BLaER1 treated with 17β-estradiol and CSF1 and Interleukin-3, amounts not matched to agents 10 nM and 100 nM (cell line): ENCODE measurements around the gene SFMBT2.

Experiments used
- H3K27ac ChIP-seq, 11 experiments: shearing (Covaris generic); formaldehyde crosslinking; 2 replicates each; pipeline ENCODE4 v1.8.1; 2022
- H3K27me3 ChIP-seq, 11 experiments: shearing (Covaris generic); formaldehyde crosslinking; 2 replicates each; pipeline ENCODE4 v1.8.1; 2022
- H3K36me3 ChIP-seq, 11 experiments: shearing (Covaris generic); formaldehyde crosslinking; 2 replicates each; pipeline ENCODE4 v1.8.1; 2022
- H3K4me1 ChIP-seq, 10 experiments: shearing (Covaris generic); formaldehyde crosslinking; 2 replicates each; pipeline ENCODE4 v1.8.1; 2022
- H3K4me2 ChIP-seq, 11 experiments: shearing (Covaris generic); formaldehyde crosslinking; 2 replicates each; pipeline ENCODE4 v1.8.1; 2022
- H3K4me3 ChIP-seq, 10 experiments: shearing (Covaris generic); formaldehyde crosslinking; 2 replicates each; pipeline ENCODE4 v1.8.1; 2022
- H3K9ac ChIP-seq, 11 experiments: shearing (Covaris generic); formaldehyde crosslinking; 2 replicates each; pipeline ENCODE4 v1.8.1; 2022
- H3K9me3 ChIP-seq, 11 experiments: shearing (Covaris generic); formaldehyde crosslinking; replicated peaks in 1 of 11; 2 replicates each; pipeline ENCODE4 v1.8.1; 2022
- H4K20me1 ChIP-seq, 11 experiments: shearing (Covaris generic); formaldehyde crosslinking; 2 replicates each; pipeline ENCODE4 v1.8.1; 2022
- Cebpa-rat ChIP-seq, 11 experiments: shearing (Covaris generic); IDR thresholded peaks; 2 replicates each; pipeline ENCODE4 v1.8.1; 2022

SFMBT2 gene

DNA sequence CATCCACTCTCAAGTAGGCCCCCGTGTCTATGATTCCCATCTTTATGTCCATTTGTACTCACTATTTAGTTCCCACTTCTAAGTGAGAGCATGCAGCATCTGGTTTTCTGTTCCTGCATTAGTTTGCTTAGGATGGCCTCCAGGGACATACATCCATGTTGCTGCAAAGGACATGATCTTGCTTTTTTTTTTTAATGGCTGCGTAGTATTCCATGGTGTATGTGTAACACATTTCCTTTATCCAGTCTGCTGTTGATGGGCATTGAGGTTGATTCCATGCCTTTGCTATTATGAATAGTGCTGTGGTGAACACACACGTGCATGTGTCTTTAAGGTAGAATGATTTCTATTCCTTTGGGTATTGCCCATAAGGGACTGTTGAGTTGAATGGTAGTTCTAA lies 67.8 kb downstream of the SFMBT2 start:
- no peak overlapping the region for H3K4me3 ChIP-seq
- no peak for TF ChIP-seq Cebpa-rat (IDR thresholded peaks at IDR 0.05)
- H3K27me3 ChIP-seq = no peaks in the 10 kb centered on the region
- H3K4me1 ChIP-seq = peaks cover 3 to 20% (median 7%) of the 10 kb centered on the region in 10 experiments
- H3K9me3 ChIP-seq = peaks cover 28 to 78% (median 65%) of the 10 kb centered on the region in 11 experiments
- no peak overlapping the region for H3K9ac ChIP-seq
- H3K27ac ChIP-seq = no peak overlapping the region
- H3K36me3 ChIP-seq = peaks cover 16 to 100% (median 94%) of the 10 kb centered on the region in 11 experiments; a peak in 21 of 22 replicates
- no peak overlapping the region for H3K4me2 ChIP-seq
- peaks cover 0 to 16% (median 0%) of the 10 kb centered on the region in 11 experiments; a peak in 3 of 22 replicates for H4K20me1 ChIP-seq

DNA sequence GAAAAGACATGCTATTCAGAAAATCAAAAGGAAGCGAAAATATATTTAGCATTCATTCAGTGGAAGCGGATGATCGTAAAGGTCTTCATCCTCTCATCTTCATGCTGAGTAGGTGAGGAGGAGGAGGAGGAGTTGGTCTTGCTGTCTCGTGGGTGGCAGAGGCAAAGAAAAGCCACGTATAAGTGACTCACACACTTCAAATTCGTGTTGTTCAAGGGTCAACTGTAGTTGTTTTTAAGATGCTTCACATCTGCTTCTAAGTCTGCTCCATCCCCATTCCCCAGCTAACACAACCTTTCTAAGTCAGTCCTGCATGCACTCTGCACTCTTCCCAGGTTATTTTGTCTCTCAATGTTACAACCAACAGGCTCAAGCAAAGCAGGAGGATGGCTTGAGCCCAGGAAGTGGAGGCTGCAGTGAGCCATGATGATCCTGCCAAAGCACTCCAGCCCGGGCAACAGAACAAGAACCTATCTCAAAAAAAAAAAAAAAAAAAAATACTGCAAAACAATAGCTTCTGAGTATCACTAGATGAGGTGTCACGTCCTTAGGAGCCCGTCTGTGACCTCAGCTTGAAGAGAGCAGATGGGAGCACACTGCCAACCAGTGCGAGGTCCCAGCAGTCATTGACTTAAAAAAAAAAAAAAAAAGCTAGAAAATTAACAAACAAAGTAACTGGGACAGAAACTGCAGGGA lies 70.5 kb downstream of the SFMBT2 start:
- Histone ChIP-seq H3K27me3 (no peaks in the 10 kb centered on the region), H3K4me2 (peak overlapping the region in 4 of 11 experiments; percentile 2 to 22 (median 11); a peak in 3 of 22 replicates), H3K36me3 (peaks cover 16 to 98% (median 89%) of the 10 kb centered on the region in 11 experiments; a peak in 21 of 22 replicates), H4K20me1 (peaks cover 0 to 19% (median 0%) of the 10 kb centered on the region in 11 experiments; a peak in 4 of 22 replicates), H3K4me3 (no peak overlapping the region), H3K9ac (no peak overlapping the region), H3K27ac (peak overlapping the region in 1 of 11 experiments; percentile 23; a peak in 1 of 22 replicates), H3K9me3 (peaks cover 28 to 59% (median 49%) of the 10 kb centered on the region in 11 experiments), H3K4me1 (peaks cover 15 to 40% (median 25%) of the 10 kb centered on the region in 10 experiments)
- no peak for TF ChIP-seq Cebpa-rat (IDR thresholded peaks at IDR 0.05)

DNA sequence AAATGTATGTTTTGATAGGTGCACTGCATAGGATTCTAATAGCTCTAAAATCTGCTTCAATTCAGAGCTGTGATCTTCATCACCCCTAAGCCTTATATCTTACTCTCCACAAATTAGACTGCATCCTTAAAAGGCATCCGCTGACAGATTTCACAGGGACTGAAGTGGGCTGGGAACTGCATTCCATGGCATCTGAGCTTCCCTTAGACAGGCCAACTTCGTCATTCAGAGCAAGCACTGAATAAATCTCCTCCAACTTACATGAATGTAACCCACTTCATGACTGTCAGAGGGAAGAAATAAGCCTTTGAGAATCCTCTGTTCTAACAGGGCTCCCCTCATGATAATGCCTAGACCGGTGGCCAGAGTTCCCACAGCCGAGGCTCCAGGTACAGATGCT lies 71.3 kb downstream of the SFMBT2 start:
- H3K36me3 ChIP-seq = peaks cover 16 to 98% (median 90%) of the 10 kb centered on the region in 11 experiments; a peak in 21 of 22 replicates
- no peak overlapping the region for H3K4me2 ChIP-seq
- no peak overlapping the region; a peak in 1 of 22 replicates for H3K27ac ChIP-seq
- TF ChIP-seq Cebpa-rat (IDR thresholded peaks at IDR 0.05) = no peak
- H3K4me3 ChIP-seq = no peak overlapping the region
- no peaks in the 10 kb centered on the region for H3K27me3 ChIP-seq
- peaks cover 15 to 40% (median 25%) of the 10 kb centered on the region in 10 experiments for H3K4me1 ChIP-seq
- H3K9ac ChIP-seq = no peak overlapping the region
- H4K20me1 ChIP-seq = peaks cover 0 to 27% (median 2%) of the 10 kb centered on the region in 11 experiments; a peak in 5 of 22 replicates
- peaks cover 24 to 55% (median 44%) of the 10 kb centered on the region in 11 experiments for H3K9me3 ChIP-seq

DNA sequence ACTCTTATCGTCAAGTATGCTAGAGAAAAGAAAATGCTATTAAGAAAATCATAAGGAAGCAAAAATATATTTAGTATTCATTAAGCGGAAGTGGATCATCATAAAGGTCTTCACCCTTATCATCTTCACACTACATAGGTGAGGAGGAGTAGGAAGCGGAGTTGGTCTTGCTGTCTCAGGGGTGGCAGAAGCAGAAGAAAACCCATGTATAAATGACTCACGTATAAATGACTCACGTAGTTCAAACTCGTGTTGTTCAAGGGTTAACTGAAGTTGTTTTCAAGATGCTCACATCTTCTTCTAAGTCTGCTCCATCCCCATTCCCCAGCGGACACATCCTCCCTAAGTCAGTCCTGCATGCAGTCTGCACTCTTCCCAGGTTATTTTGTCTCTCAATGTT lies 72.4 kb downstream of the SFMBT2 start:
- Histone ChIP-seq H3K9ac (no peak overlapping the region), H3K4me1 (peaks cover 15 to 40% (median 25%) of the 10 kb centered on the region in 10 experiments), H3K36me3 (peaks cover 10 to 97% (median 90%) of the 10 kb centered on the region in 11 experiments; a peak in 21 of 22 replicates), H3K27me3 (no peaks in the 10 kb centered on the region), H3K9me3 (peaks cover 14 to 54% (median 41%) of the 10 kb centered on the region in 11 experiments), H3K27ac (peak overlapping the region in 1 of 11 experiments; percentile 56; a peak in 2 of 22 replicates), H3K4me3 (0 out of 20 replicates have a peak overlapping the region, but pooled peaks of 1 of the 10 experiments have one; percentile 12), H4K20me1 (peaks cover 0 to 34% (median 8%) of the 10 kb centered on the region in 11 experiments; a peak in 7 of 22 replicates), H3K4me2 (peak overlapping the region in 4 of 11 experiments; percentile 65 to 82 (median 70); a peak in 5 of 22 replicates)
- no peak for TF ChIP-seq Cebpa-rat (IDR thresholded peaks at IDR 0.05)

DNA sequence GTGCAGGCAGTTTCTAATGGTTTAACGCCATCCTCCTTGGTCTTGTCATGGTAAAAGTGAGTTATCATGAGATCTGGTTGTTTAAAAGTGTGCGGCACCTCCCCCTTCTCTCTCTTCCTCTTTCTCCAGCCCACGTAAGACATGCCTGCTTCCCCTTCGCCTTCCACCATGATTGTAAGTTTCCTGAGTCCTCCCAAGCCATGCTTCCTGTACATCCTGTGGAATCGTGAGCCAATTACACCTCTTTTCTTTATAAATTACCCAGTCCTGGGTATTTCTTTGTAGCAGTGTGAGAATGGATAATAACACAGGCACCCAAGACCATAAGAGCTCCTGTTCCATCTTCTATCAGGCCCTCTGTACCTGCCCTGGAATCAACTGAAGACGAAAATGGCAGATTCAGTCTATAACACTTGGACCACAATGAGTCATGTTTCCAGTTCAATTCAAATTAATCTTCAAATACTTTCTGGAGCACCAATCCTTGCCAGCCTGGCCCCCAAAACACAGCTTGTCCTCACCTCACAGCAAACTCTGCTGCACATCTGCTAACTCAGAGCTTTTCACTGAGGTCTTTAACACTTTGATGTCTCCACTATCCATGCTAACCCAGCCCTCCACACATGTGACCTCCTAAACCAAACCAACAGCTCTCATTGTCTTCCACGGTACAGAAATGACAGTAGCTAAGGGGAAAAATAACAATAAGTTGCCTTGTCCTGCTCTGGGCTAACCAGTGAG lies 73.2 kb downstream of the SFMBT2 start:
- peak overlapping the region; percentile 3 to 82 (median 65) for H3K4me2 ChIP-seq
- peaks cover 1 to 97% (median 90%) of the 10 kb centered on the region in 11 experiments; a peak in 19 of 22 replicates for H3K36me3 ChIP-seq
- H3K4me1 ChIP-seq = peaks cover 15 to 40% (median 25%) of the 10 kb centered on the region in 10 experiments
- H4K20me1 ChIP-seq = peaks cover 0 to 37% (median 8%) of the 10 kb centered on the region in 11 experiments; a peak in 7 of 22 replicates
- no peak for TF ChIP-seq Cebpa-rat (IDR thresholded peaks at IDR 0.05)
- H3K27me3 ChIP-seq = no peaks in the 10 kb centered on the region
- no peak overlapping the region; a peak in 1 of 20 replicates for H3K4me3 ChIP-seq
- 0 out of 22 replicates have a peak overlapping the region, but pooled peaks of 1 of the 11 experiments have one; percentile 15 for H3K9ac ChIP-seq
- H3K27ac ChIP-seq = peak overlapping the region in 9 of 11 experiments; percentile 0 to 66 (median 53); a peak in 15 of 22 replicates
- H3K9me3 ChIP-seq = peaks cover 5 to 56% (median 38%) of the 10 kb centered on the region in 11 experiments; a peak in 21 of 22 replicates

DNA sequence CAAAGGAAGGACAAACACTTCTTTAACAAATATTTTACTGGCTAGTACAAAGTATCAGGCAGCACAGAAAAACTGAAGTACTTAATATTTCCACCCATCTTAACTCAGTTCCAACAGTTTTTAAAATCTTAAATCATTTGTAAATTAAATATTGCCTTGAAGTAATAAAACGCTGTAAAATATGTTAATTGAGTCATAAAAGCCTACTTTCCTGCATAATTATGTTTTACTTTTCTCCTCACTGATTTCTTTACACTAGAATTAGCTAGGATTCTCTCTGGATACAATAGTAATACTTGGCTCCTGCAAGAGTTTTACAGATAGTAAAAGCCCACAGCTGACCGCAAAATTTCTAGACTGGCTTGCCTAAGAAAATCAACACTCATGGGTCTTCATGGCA lies 74.9 kb downstream of the SFMBT2 start:
- Histone ChIP-seq H3K27ac (no peak overlapping the region), H3K9me3 (peaks cover 6 to 70% (median 52%) of the 10 kb centered on the region in 11 experiments; a peak in 21 of 22 replicates), H3K36me3 (peaks cover 0 to 98% (median 93%) of the 10 kb centered on the region in 11 experiments; a peak in 19 of 22 replicates), H3K4me1 (peaks cover 15 to 40% (median 25%) of the 10 kb centered on the region in 10 experiments), H3K4me2 (peak overlapping the region in 1 of 11 experiments; percentile 65; a peak in 1 of 22 replicates), H3K4me3 (no peak overlapping the region), H3K27me3 (no peaks in the 10 kb centered on the region), H4K20me1 (peaks cover 0 to 48% (median 11%) of the 10 kb centered on the region in 11 experiments; a peak in 9 of 22 replicates), H3K9ac (no peak overlapping the region)
- no peak for TF ChIP-seq Cebpa-rat (IDR thresholded peaks at IDR 0.05)

DNA sequence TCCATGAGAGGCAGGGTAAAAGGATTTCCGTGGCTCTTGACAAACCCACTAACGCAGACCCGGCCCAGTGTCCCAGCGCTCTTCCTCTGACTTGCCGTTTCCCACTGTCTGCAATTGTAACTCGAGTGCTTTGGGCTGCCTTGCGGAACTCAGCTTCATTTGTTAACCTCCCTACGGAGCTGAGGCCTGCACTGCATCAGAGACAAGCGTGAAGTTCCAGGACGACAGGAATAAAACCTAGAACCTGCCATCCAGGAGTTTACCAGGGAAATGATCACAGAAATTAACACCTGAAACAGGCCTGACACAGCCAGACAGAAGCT lies 76.2 kb downstream of the SFMBT2 start:
- no peak for TF ChIP-seq Cebpa-rat (IDR thresholded peaks at IDR 0.05)
- peaks cover 0 to 39% (median 11%) of the 10 kb centered on the region in 11 experiments; a peak in 9 of 22 replicates for H4K20me1 ChIP-seq
- no peak overlapping the region for H3K4me2 ChIP-seq
- H3K27me3 ChIP-seq = no peaks in the 10 kb centered on the region
- H3K9ac ChIP-seq = no peak overlapping the region
- H3K36me3 ChIP-seq = peaks cover 3 to 98% (median 93%) of the 10 kb centered on the region in 11 experiments
- H3K9me3 ChIP-seq = peaks cover 20 to 70% (median 57%) of the 10 kb centered on the region in 11 experiments
- 0 out of 22 replicates have a peak overlapping the region, but pooled peaks of 1 of the 11 experiments have one; percentile 1 for H3K27ac ChIP-seq
- H3K4me1 ChIP-seq = peaks cover 15 to 29% (median 23%) of the 10 kb centered on the region in 10 experiments
- no peak overlapping the region for H3K4me3 ChIP-seq

DNA sequence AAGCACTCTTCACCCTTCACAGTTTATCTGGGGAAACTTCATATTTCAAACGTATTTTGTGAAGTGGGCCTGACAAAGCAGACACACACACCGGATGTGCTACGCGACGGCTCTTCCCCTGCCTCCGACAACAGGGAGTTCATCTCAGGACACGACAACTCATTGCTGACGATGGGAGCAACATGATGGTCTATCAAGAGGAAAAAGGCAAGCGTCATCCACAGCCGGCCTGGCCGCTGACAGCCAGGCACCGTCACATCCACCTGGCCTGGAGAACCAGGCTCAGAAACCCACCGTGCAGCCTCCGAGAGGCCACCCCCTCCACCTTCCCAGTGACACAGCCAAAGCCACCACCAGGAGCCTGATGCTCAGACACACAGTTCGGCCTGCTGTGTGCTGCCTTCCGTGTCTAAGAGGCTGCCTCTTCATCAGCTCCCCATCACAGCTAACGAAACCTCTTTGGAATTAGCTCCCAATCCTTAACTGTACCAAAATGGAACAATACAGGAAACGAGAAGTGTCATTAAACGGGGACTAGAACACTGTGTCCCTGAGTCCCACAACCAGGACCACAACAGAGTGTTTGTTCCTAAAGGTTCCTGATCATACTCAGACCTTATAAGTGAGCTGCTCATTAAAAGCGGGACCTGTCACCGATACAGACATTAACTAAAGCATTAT lies 76.7 kb downstream of the SFMBT2 start:
- peaks cover 8 to 98% (median 93%) of the 10 kb centered on the region in 11 experiments for H3K36me3 ChIP-seq
- no peak overlapping the region for H3K9ac ChIP-seq
- peaks cover 0 to 39% (median 11%) of the 10 kb centered on the region in 11 experiments; a peak in 9 of 22 replicates for H4K20me1 ChIP-seq
- H3K4me3 ChIP-seq = no peak overlapping the region
- H3K27me3 ChIP-seq = no peaks in the 10 kb centered on the region
- H3K4me1 ChIP-seq = peaks cover 15 to 29% (median 23%) of the 10 kb centered on the region in 10 experiments
- TF ChIP-seq Cebpa-rat (IDR thresholded peaks at IDR 0.05) = no peak
- H3K4me2 ChIP-seq = no peak overlapping the region
- H3K9me3 ChIP-seq = peaks cover 25 to 70% (median 57%) of the 10 kb centered on the region in 11 experiments
- 0 out of 22 replicates have a peak overlapping the region, but pooled peaks of 2 of the 11 experiments have one; percentile 1 to 11 for H3K27ac ChIP-seq
